HepG2 (cell line): ENCODE results near the gene GLI3. TPM values are rescaled to one million over a fixed set of nuclear protein-coding genes. Genes with fewer than 3 reads are reported as not detected.

Source experiments
- ATAC-seq: fragments of 200-7000 bp; cut with Tn5 transposase; 3 replicates; pipeline ENCODE4 v1.9.1; 2020; ENCODE audit warnings: mild to moderate bottlenecking, moderate library complexity
- BruUV-seq: library from RNA; stranded (reverse); fragments of 400-500 nt; replicated peaks from 2 replicates; lab custom pipeline; 2021; lab: Mats Ljungman, UMichigan
- CTCF ChIA-PET: fragments of 300-600 bp; formaldehyde crosslinking; extraction: SDS; loops from one replicate; lab custom pipeline; 2021; ENCODE audit warnings: low total read pairs, inconsistent platforms, low intra/inter-chr PET ratio; lab: Yijun Ruan, JAX
- POLR2A ChIA-PET: fragments of 350-600 bp; sonication (Branson Sonifier 250); formaldehyde crosslinking; loops from one replicate; lab custom pipeline; 2020; ENCODE audit warnings: antibody characterized with exemption, inconsistent platforms; lab: Yijun Ruan, JAX
- DNase-seq: peaks from one replicate; pipeline ENCODE4 v3.0.0-alpha.2; 2015; ENCODE audit warnings: low spot score
- FAIRE-seq: peaks from 3 replicates; lab custom pipeline; 2011; peaks lifted over from hg19 to GRCh38; lab: Jason Lieb, UNC
- H2AFZ ChIP-seq: one replicate; pipeline ENCODE4 v1.6.1; 2011; ENCODE audit warnings: low read length, inconsistent platforms
- H3K27ac ChIP-seq: fragments of 300-600 bp; 3 replicates; pipeline ENCODE4 v1.8.0; 2011; ENCODE audit warnings: mixed run types, mild to moderate bottlenecking, mixed read lengths, low read length, inconsistent platforms; ENCODE audit not compliant: insufficient read depth; ENCODE audit errors: extremely low read length
- H3K27me3 ChIP-seq, 2 experiments: fragments of 200-600 bp in 1 of 2; 2 replicates in 1 of 2; 3 replicates in 1 of 2; pipeline versions ENCODE4 v1.6.0 to v1.8.0; 2011; ENCODE audit warnings: low read length in 2 of 2, mild to moderate bottlenecking in 2 of 2, moderate library complexity in 2 of 2, inconsistent platforms in 1 of 2; ENCODE audit not compliant: insufficient read depth in 2 of 2, control insufficient read depth in 1 of 2
- H3K36me3 ChIP-seq, 2 experiments: fragments of 200-600 bp in 1 of 2; replicated peaks in 1 of 2; 2 replicates in 1 of 2; 3 replicates in 1 of 2; pipeline versions ENCODE4 v1.5.1 to v1.8.0; 2011; ENCODE audit warnings: low read length in 2 of 2, inconsistent platforms in 1 of 2; ENCODE audit not compliant: insufficient read depth in 2 of 2, control insufficient read depth in 1 of 2
- H3K4me1 ChIP-seq: 2 replicates; pipeline ENCODE4 v1.5.1; 2012; ENCODE audit warnings: low read length, inconsistent platforms; ENCODE audit not compliant: insufficient read depth
- H3K4me2 ChIP-seq: 2 replicates; pipeline ENCODE4 v1.6.0; 2011; ENCODE audit warnings: low read depth, low read length, inconsistent platforms
- H3K4me3 ChIP-seq, 3 experiments: fragments of 200-600 bp in 1 of 3; sonication (generic), shearing (Covaris generic) in 1 of 3; replicated peaks in 1 of 3; 2 replicates each; pipeline ENCODE4 v1.5.1; 2011 to 2016; ENCODE audit warnings: low read length in 3 of 3, inconsistent platforms in 2 of 3, low read depth in 2 of 3, mild to moderate bottlenecking in 2 of 3, control low read depth in 1 of 3, mixed read lengths in 1 of 3; ENCODE audit not compliant: insufficient read depth in 1 of 3
- H3K79me2 ChIP-seq: one replicate; pipeline ENCODE4 v1.6.1; 2011; ENCODE audit warnings: low read length, inconsistent platforms; ENCODE audit not compliant: insufficient read depth
- H3K9ac ChIP-seq: 2 replicates; pipeline ENCODE4 v1.6.0; 2011; ENCODE audit warnings: mild to moderate bottlenecking, low read depth, low read length, inconsistent platforms; ENCODE audit not compliant: insufficient read depth
- H3K9me3 ChIP-seq: 2 replicates; pipeline ENCODE4 v1.5.1; 2012; ENCODE audit warnings: mild to moderate bottlenecking, low read length
- H4K20me1 ChIP-seq: 2 replicates; pipeline ENCODE4 v1.6.0; 2011; ENCODE audit warnings: inconsistent platforms, mild to moderate bottlenecking, low read length, moderate library complexity; ENCODE audit not compliant: insufficient read depth
- IKZF4 ChIP-seq: sonication (generic); formaldehyde crosslinking; IDR thresholded peaks from 2 replicates; pipeline ENCODE4 v1.5.1; 2020; ENCODE audit warnings: borderline replicate concordance, mild to moderate bottlenecking, low read depth, missing genetic modification reagents; ENCODE audit errors: not compliant biosample characterization
- MED8 ChIP-seq: sonication (generic); formaldehyde crosslinking; IDR thresholded peaks from 2 replicates; pipeline ENCODE4 v1.8.1; 2023; ENCODE audit warnings: mild to moderate bottlenecking, missing genetic modification reagents; ENCODE audit not compliant: insufficient replicate concordance
- MYPOP ChIP-seq: sonication (generic); formaldehyde crosslinking; IDR thresholded peaks from 2 replicates; pipeline ENCODE4 v1.8.1; 2023; ENCODE audit warnings: mild to moderate bottlenecking, moderate library complexity, missing genetic modification reagents
- NFAT5 ChIP-seq: sonication (generic); formaldehyde crosslinking; IDR thresholded peaks from 2 replicates; pipeline ENCODE4 v1.4.0; 2020; ENCODE audit warnings: missing genetic modification reagents
- SMC3 ChIP-seq: IDR thresholded peaks from 2 replicates; pipeline ENCODE4 v1.6.1; 2011; ENCODE audit warnings: low read length, improper control_type of control experiment
- SOX6 ChIP-seq, 2 experiments: fragments of 450-650 bp in 1 of 2; sonication (generic) in 1 of 2; formaldehyde crosslinking in 1 of 2; IDR thresholded peaks; 2 replicates each; pipeline versions ENCODE4 v1.4.0 to v1.6.1; 2017 to 2020; ENCODE audit warnings: antibody characterized with exemption in 1 of 2, mild to moderate bottlenecking in 1 of 2, missing genetic modification reagents in 1 of 2
- ZBTB38 ChIP-seq: sonication (generic); formaldehyde crosslinking; IDR thresholded peaks from 2 replicates; pipeline ENCODE4 v1.5.1; 2020; ENCODE audit warnings: mild to moderate bottlenecking, missing genetic modification reagents
- ZNF296 ChIP-seq: sonication (generic); formaldehyde crosslinking; conservative IDR thresholded peaks from 2 replicates; pipeline ENCODE4 v1.5.0; 2020; ENCODE audit warnings: mild to moderate bottlenecking, missing genetic modification reagents
- ZNF484 ChIP-seq: sonication (generic); formaldehyde crosslinking; IDR thresholded peaks from 2 replicates; pipeline ENCODE4 v1.5.1; 2020; ENCODE audit warnings: mild to moderate bottlenecking, low read depth, missing genetic modification reagents, borderline replicate concordance
- ZNF558 ChIP-seq: sonication (generic); formaldehyde crosslinking; IDR thresholded peaks from 2 replicates; pipeline ENCODE4 v1.9.0; 2022; ENCODE audit warnings: mild to moderate bottlenecking, missing genetic modification reagents, borderline replicate concordance
- WGBS: methylation state at CpG from one replicate; pipeline ENCODE4 v1.1.6; 2017; ENCODE audit warnings: low lambda C conversion rate; 5-methylcytosine and 5-hydroxymethylcytosine counted together
- in situ Hi-C: cut with HindIII; loops from 2 replicates; pipeline ENCODE4 v1.10.0; 2017; ENCODE audit warnings: low pct_unique_long_range_greater_than_20kb; ENCODE audit not compliant: extremely low pct_ligation_motif_present
- intact Hi-C: fragments of 100-400 bp; cut with micrococcal nuclease; formaldehyde crosslinking; loops from one replicate; pipeline ENCODE4 v1.10.0; 2022; ENCODE audit not compliant: unreplicated experiment
- polyA plus RNA-seq, 8 experiments: library from polyadenylated mRNA; depleted of rRNA in 3 of 8; stranded (reverse) in 7 of 8; unstranded in 1 of 8; fragments of >200 nt; fragmentation: Illumina TruSeq in 4 of 8; extraction: Trizol in 4 of 8; gene quantifications; 2 replicates each; pipeline versions ENCODE4 v1.2.1 to v1.2.3, GENCODE V29; 2011 to 2016; ENCODE audit warnings: low read depth in 4 of 8, missing spikeins in 1 of 8, mixed read lengths in 1 of 8; ENCODE audit not compliant: insufficient read depth in 1 of 8
- total RNA-seq, 5 experiments: library from RNA; depleted of rRNA; stranded (reverse); fragments of >200 nt; fragmentation: Illumina TruSeq; extraction: Trizol; gene quantifications; 2 replicates each; pipeline ENCODE4 v1.2.3, GENCODE V29; 2016; ENCODE audit warnings: low read depth in 1 of 5
- TF ChIP-seq, protein P1 (sequence below): sonication (generic); formaldehyde crosslinking; conservative IDR thresholded peaks from 2 replicates; pipeline ENCODE4 v1.8.0; 2022; ENCODE audit warnings: missing genetic modification reagents

Gene GLI3
- total and polyA plus RNA-seq, 2 of the 13 experiments (the other 11 are each of a cell fraction or from before 2014, with no cell fraction given), result not detected

GRCh38 chr7:41942468-41943093 lies 294.4 kb downstream of the GLI3 start:
- Histone ChIP-seq H3K36me3 (no peaks in the 10 kb centered on the region), H3K27ac (peak overlapping the region; percentile 72), H3K79me2 (no peaks in the 10 kb centered on the region), H3K4me2 (peak overlapping the region; percentile 97), H4K20me1 (no peaks in the 10 kb centered on the region), H3K9me3 (no peaks in the 10 kb centered on the region), H3K9ac (peak overlapping the region; percentile 48), H3K4me1 (peaks cover 29% of the 10 kb centered on the region), H3K4me3 (peak overlapping the region; percentile 12 to 69 (median 51); a peak in 5 of 6 replicates), H3K27me3 (no peaks in the 10 kb centered on the region; a peak in 1 of 5 replicates), H2AFZ (no peak overlapping the region)
- ATAC-seq, result peak; percentile 79
- no TSS peak for BruUV-seq
- CTCF ChIA-PET, result interaction anchor here (1.2 to 4.0 kb wide), 3 partner anchors 749 to 934 kb away, joined by 4 to 25 read pairs (median 6); no protein-coding TSS in a partner anchor
- DNase-seq, result peak; percentile 91
- peak; percentile 76 for FAIRE-seq
- WGBS, result 0% methylated on average over 11 of the region's 23 CpGs
- intact Hi-C loops (loop anchor here (1.0 to 2.0 kb wide), 3 partner anchors 36 to 889 kb away; no protein-coding TSS in a partner anchor), in situ Hi-C loops (loop anchor here (5.0 to 10.0 kb wide), 2 partner anchors 752 to 900 kb away; no protein-coding TSS in a partner anchor)
- POLR2A ChIA-PET, result interaction anchor here (0.8 to 1.2 kb wide), 3 partner anchors 13 to 990 kb away, joined by 3 to 4 read pairs (median 4); partner anchors contain the start of genes MRPL32 and PSMA2
- TF ChIP-seq ZNF484 (CRISPR knock-in tag) (no peak), NFAT5 (CRISPR knock-in tag) (no peak), ZNF558 (CRISPR knock-in tag) (no peak; the same call in 1 of the 2 replicates), SMC3 (no peak; the same call in 1 of the 2 replicates), MED8 (CRISPR knock-in tag) (no peak), IKZF4 (CRISPR knock-in tag) (no peak), ZNF296 (CRISPR knock-in tag) (no peak), SOX6 (IDR thresholded peaks at IDR 0.05) (no peak), SOX6 (CRISPR knock-in tag; IDR thresholded peaks at IDR 0.05) (peak; percentile 63; the same call in 1 of the 2 replicates), ZBTB38 (CRISPR knock-in tag) (no peak), MYPOP (CRISPR knock-in tag) (no peak; the same call in 1 of the 2 replicates)
- TF ChIP-seq, protein P1, sequence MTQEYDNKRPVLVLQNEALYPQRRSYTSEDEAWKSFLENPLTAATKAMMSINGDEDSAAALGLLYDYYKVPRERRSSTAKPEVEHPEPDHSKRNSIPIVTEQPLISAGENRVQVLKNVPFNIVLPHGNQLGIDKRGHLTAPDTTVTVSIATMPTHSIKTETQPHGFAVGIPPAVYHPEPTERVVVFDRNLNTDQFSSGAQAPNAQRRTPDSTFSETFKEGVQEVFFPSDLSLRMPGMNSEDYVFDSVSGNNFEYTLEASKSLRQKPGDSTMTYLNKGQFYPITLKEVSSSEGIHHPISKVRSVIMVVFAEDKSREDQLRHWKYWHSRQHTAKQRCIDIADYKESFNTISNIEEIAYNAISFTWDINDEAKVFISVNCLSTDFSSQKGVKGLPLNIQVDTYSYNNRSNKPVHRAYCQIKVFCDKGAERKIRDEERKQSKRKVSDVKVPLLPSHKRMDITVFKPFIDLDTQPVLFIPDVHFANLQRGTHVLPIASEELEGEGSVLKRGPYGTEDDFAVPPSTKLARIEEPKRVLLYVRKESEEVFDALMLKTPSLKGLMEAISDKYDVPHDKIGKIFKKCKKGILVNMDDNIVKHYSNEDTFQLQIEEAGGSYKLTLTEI (CRISPR knock-in tag), result no peak
